NCI-H2196 treated with DMSO at 0.1 percent for 48 hours (cell line): ENCODE measurements around the gene RPIA.
"Not testable (repeated sequence)": the region's sequence is repeated elsewhere in the genome, so short reads cannot be mapped to it uniquely, and the experiment has no call there.

Experiments used
- DNase-seq: peaks from one replicate; lab custom pipeline; 2025; ENCODE audit not compliant: unreplicated experiment; lab: John Stamatoyannopoulos, UW

The RPIA gene

GRCh38 chr2:88765889-88766481 is 74.5 kb downstream of the RPIA start:
- not testable (repeated sequence) for DNase-seq

GRCh38 chr2:88770016-88770415 is 78.5 kb downstream of the RPIA start:
- DNase-seq = no peak

- DNase-seq = not testable (repeated sequence)
Observed at GRCh38 chr2:88773233-88774028, 82.0 kb downstream of the RPIA start.

- DNase-seq = not testable (repeated sequence)
Observed at GRCh38 chr2:88789213-88789612, 97.7 kb downstream of the RPIA start.

GRCh38 chr2:88795932-88796331 is 104.5 kb downstream of the RPIA start:
- not testable (repeated sequence) for DNase-seq

GRCh38 chr2:88796523-88796922 is 105.0 kb downstream of the RPIA start:
- not testable (repeated sequence) for DNase-seq

- DNase-seq = not testable (repeated sequence)
Observed at GRCh38 chr2:88797164-88797563, 105.7 kb downstream of the RPIA start.
